Neutrophil (primary cell): ENCODE data around the gene PLXND1.
"Not testable (repeated sequence)": the region's sequence is repeated elsewhere in the genome, so short reads cannot be mapped to it uniquely, and the experiment has no call there.

Source experiments
- H3K27ac ChIP-seq: fragments of 200-600 bp; sonication (generic); 2 replicates; pipeline ENCODE4 v1.5.1; 2016; ENCODE audit warnings: mild to moderate bottlenecking, moderate library complexity
- H3K27me3 ChIP-seq: fragments of 200-600 bp; sonication (generic); 2 replicates; pipeline ENCODE4 v1.6.0; 2016; ENCODE audit warnings: mild to moderate bottlenecking
- H3K36me3 ChIP-seq: fragments of 200-600 bp; sonication (generic); 2 replicates; pipeline ENCODE4 v1.5.1; 2017
- H3K4me1 ChIP-seq, 2 experiments: fragments of 200-600 bp in 1 of 2; sonication (generic) in 1 of 2; 1 replicate in 1 of 2; 2 replicates in 1 of 2; pipeline versions ENCODE4 v1.5.1 to v1.6.1; 2013 to 2016; ENCODE audit warnings: low read depth in 1 of 2, low read length in 1 of 2, mild to moderate bottlenecking in 1 of 2, moderate library complexity in 1 of 2; ENCODE audit not compliant: control insufficient read depth in 1 of 2, insufficient read depth in 1 of 2
- H3K4me3 ChIP-seq, 2 experiments: fragments of 200-600 bp in 1 of 2; sonication (generic) in 1 of 2; 1 replicate in 1 of 2; 2 replicates in 1 of 2; pipeline ENCODE4 v1.5.1; 2013 to 2016; ENCODE audit warnings: low read depth in 1 of 2, low read length in 1 of 2, mild to moderate bottlenecking in 1 of 2, moderate library complexity in 1 of 2
- H3K9me3 ChIP-seq: fragments of 200-600 bp; sonication (generic); 2 replicates; pipeline ENCODE4 v1.5.1; 2016
- TF ChIP-seq, protein P1 (sequence below): fragments of 200-600 bp; sonication (generic); IDR thresholded peaks from 2 replicates; pipeline ENCODE4 v1.5.1; 2016; ENCODE audit warnings: antibody characterized with exemption

The PLXND1 gene

DNA sequence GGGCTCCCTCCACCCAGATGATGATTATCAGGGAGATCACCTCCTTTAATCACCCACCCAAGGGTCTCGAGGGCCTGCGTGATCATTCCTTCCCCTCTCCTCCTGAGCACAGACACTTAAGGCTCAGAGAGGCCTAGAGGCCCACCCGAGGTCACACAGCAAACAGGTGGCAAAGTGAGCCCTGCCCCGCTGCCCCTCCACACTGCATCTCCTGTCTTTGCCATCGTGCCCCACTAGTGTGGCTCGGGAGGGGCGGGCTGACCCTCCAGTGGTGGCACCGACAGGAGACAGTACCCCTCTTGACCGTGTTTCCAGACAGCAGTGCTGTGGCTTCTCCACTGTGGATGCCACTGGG is 4.9 kb upstream of the PLXND1 start:
- H3K9me3 ChIP-seq = no peaks in the 10 kb centered on the region
- TF ChIP-seq, protein P1, sequence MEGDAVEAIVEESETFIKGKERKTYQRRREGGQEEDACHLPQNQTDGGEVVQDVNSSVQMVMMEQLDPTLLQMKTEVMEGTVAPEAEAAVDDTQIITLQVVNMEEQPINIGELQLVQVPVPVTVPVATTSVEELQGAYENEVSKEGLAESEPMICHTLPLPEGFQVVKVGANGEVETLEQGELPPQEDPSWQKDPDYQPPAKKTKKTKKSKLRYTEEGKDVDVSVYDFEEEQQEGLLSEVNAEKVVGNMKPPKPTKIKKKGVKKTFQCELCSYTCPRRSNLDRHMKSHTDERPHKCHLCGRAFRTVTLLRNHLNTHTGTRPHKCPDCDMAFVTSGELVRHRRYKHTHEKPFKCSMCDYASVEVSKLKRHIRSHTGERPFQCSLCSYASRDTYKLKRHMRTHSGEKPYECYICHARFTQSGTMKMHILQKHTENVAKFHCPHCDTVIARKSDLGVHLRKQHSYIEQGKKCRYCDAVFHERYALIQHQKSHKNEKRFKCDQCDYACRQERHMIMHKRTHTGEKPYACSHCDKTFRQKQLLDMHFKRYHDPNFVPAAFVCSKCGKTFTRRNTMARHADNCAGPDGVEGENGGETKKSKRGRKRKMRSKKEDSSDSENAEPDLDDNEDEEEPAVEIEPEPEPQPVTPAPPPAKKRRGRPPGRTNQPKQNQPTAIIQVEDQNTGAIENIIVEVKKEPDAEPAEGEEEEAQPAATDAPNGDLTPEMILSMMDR = no peak
- no peaks in the 10 kb centered on the region for H3K36me3 ChIP-seq
- peaks cover 0 to 3% of the 10 kb centered on the region in 2 experiments for H3K4me1 ChIP-seq
- H3K27me3 ChIP-seq = peaks cover 61% of the 10 kb centered on the region
- no peak overlapping the region for H3K27ac ChIP-seq
- no peak overlapping the region for H3K4me3 ChIP-seq

DNA sequence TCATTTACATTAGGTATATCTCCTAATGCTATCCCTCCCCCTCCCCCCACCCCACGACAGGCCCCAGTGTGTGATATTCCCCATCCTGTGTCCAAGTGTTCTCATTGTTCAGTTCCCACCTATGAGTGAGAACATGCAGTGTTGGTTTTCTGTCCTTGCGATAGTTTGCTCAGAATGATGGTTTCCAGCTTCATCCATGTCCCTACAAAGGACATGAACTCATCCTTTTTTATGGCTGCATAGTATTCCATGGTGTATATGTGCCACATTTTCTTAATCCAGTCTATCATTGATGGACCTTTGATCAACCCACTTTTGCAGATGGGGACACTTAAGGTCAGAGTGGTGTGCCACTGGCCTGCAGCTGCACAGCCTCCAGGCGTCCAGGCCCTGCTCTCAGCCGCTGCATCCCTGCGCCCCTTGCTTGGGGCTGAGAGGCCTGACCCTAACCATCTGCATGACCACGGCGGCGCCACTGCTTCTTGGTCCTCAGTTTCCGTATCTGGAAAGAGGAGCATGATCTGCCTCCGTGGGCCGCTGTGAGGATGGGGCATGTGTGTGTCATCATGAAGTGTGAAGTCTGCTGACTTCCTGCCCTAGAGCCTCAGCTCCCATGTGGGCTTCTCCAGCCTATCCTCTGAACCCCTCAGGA is 4.4 kb upstream of the PLXND1 start:
- H3K27me3 ChIP-seq = peaks cover 61% of the 10 kb centered on the region
- not testable (repeated sequence) for H3K4me3 ChIP-seq, H3K36me3 ChIP-seq, H3K27ac ChIP-seq, H3K4me1 ChIP-seq, H3K9me3 ChIP-seq

DNA sequence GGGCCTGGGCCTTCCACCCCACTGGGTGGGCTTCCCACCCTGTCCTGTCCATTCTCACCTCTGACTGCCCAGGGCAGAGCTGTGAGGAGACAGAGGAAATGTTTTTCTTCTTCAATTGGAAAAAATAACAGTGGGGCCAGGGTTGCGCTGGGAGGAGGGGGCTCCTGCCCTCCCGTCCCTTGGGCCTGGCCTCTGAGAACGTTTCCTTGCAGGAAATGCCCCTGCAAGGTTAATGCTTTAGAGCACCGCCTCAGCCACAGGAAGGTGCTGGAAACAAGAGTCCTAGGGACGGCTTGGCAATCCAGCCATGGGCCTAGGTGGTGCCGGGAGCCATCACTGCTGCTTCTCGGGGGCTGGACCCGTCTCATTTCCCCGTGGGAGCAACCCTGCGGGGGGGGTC is 3.8 kb upstream of the PLXND1 start:
- H3K4me1 ChIP-seq = peaks cover 11 to 14% of the 10 kb centered on the region in 2 experiments
- TF ChIP-seq, protein P1 = no peak

DNA sequence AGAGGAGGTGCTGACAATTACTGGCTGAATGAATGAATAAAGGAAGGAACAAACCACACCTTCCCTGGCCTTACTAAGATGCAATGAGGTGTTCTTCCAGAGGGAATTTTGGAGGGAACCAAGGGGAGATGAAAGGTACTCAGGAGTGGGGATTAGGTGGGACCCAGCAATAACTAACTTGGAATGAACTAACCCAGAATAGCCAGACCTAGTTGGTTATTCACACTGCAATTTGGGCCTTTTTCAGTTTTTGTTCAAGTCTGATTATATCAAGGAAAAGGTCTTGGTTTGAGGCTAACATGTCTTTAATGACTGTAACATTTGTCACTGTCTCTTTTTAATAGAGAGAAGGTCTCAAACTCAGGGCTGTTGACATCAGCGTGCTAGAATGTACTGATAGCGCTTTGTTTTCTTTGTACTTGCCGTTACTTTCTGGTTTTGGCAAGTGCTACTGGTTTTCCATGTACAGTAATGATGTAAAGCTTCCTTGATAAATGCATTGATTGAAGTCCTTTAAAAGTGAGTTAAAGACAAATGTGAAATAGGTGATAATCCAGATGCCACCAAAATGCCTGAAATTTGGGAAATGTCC is 3.2 kb upstream of the PLXND1 start:
- no peak overlapping the region for H3K27ac ChIP-seq
- TF ChIP-seq, protein P1 = no peak
- peaks cover 14 to 15% of the 10 kb centered on the region in 2 experiments for H3K4me1 ChIP-seq
- H3K27me3 ChIP-seq = peaks cover 69% of the 10 kb centered on the region
- H3K4me3 ChIP-seq = no peak overlapping the region
- H3K36me3 ChIP-seq = no peaks in the 10 kb centered on the region
- no peaks in the 10 kb centered on the region for H3K9me3 ChIP-seq

More for the DNA sequence above, 3.8 kb upstream of the PLXND1 start:
- H3K4me3 ChIP-seq = no peak overlapping the region
- no peak overlapping the region for H3K27ac ChIP-seq
- H3K36me3 ChIP-seq = no peaks in the 10 kb centered on the region
- H3K27me3 ChIP-seq = peaks cover 63% of the 10 kb centered on the region
- no peaks in the 10 kb centered on the region for H3K9me3 ChIP-seq

DNA sequence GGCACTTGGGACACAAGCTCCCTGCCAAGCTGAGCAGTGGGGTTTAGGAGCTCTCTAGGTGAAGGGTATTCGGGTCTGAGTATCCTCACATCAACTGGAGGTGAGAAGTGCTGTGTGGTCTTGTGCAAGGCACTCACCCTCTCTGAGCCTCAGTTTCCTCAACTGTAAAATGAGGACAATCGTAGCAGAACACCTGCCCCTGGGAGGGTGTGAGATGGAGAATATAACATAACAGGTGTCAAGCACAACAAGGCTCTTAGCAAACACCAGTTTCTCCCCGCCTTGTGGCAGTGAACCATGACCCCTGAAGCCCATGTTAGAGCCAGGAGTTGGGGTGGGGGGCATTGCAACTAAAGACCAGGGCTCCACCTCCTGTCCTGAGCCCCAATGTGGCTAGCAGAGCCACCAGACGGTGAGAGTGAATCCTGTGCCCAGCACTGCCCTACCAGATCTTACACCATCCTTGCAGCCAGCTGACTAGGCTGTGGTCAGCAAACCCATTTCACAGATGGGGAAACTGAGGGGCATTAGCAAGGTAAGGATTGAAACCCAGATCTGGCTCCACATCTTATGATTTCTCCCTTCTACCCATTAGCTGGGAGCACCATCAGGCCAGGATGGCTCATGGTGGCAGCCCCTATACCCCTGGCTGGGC is 2.6 kb upstream of the PLXND1 start:
- Histone ChIP-seq H3K9me3 (no peaks in the 10 kb centered on the region), H3K27ac (no peak overlapping the region), H3K27me3 (peaks cover 75% of the 10 kb centered on the region), H3K4me1 (peaks cover 14 to 15% of the 10 kb centered on the region in 2 experiments), H3K4me3 (no peak overlapping the region), H3K36me3 (no peaks in the 10 kb centered on the region)
- TF ChIP-seq, protein P1 = no peak
